GM18505 (cell line): ENCODE data around the gene UNC13C.

ENCODE experiments used
- ATAC-seq: cut with Tn5 transposase; IDR thresholded peaks from one replicate; pipeline ENCODE4 v1.9.1; 2021; ENCODE audit not compliant: unreplicated experiment
- POLR2A ChIP-seq: IDR thresholded peaks from 4 replicates; pipeline ENCODE4 v1.6.1; 2011; ENCODE audit warnings: borderline replicate concordance; ENCODE audit not compliant: insufficient read depth, insufficient read length; ENCODE audit errors: extremely low read depth

Gene UNC13C

GRCh38 chr15:54547491-54547890, 569.2 kb downstream of the UNC13C start:
- TF ChIP-seq POLR2A = no peak

GRCh38 chr15:54550954-54551353, 572.7 kb downstream of the UNC13C start:
- no peak for ATAC-seq
- no peak for TF ChIP-seq POLR2A

More at GRCh38 chr15:54547491-54547890, 569.2 kb downstream of the UNC13C start:
- no peak for ATAC-seq

GRCh38 chr15:54556231-54556630, 578.0 kb downstream of the UNC13C start:
- no peak for ATAC-seq
- TF ChIP-seq POLR2A = no peak

DNA sequence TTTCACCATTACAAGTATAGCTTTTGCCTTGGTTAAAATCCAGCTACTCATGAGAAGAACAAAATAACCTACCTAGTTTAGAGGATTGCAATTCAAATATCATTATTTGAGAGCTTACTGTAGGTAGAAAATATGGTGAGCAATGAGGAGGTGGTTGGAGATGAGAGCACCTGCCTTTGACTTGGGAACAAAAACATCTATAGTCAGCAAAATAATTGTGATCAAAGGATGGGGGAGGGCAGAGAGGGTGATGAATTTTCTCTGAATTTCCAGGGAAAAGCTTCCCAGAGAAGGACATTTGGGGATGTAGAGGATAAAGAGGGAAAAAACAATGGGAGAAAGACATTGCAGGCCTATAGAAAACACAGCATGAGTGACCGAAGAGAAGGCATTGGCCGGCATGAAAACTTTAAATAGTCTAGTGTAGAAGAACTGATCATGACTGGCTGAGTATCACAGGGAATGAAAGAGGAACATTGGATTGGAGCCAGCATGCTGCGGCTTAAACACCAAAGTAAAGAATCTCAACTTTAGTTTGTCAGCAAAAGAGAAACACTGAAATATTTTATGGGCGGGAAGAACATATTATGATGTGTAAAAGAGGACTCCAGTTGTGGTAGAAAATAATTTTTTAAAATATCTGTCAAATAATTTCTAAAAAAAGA, 581.3 kb downstream of the UNC13C start:
- ATAC-seq = no peak
- no peak for TF ChIP-seq POLR2A

- no peak for ATAC-seq
- TF ChIP-seq POLR2A = no peak
These were observed 582.2 kb downstream of the UNC13C start for GRCh38 chr15:54560417-54560816.

DNA sequence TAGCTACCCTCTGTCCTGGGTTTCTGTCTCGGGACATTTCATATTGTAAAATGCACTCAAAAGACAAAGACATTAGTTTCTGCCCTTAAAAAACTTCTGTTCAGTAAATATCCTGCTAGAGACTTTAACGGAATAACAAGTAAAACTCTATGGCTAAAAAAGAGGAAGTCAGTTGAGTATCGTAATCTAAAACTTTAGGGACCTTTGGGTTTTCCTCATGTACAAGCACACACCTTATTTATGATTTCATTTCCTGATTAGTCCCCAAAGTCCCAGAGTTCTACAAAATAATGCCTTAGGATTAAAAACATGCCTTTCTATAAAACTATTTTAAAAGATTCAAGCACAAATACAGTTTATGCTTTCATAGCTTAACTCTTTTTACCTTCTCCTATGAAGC, 585.9 kb downstream of the UNC13C start:
- TF ChIP-seq POLR2A = no peak
- ATAC-seq = no peak

GRCh38 chr15:54566654-54567053, 588.4 kb downstream of the UNC13C start:
- no peak for TF ChIP-seq POLR2A
- ATAC-seq = no peak

GRCh38 chr15:54567408-54568035, 589.3 kb downstream of the UNC13C start:
- ATAC-seq = no peak
- TF ChIP-seq POLR2A = no peak

GRCh38 chr15:54568381-54568780, 590.1 kb downstream of the UNC13C start:
- ATAC-seq = no peak
- TF ChIP-seq POLR2A = no peak

DNA sequence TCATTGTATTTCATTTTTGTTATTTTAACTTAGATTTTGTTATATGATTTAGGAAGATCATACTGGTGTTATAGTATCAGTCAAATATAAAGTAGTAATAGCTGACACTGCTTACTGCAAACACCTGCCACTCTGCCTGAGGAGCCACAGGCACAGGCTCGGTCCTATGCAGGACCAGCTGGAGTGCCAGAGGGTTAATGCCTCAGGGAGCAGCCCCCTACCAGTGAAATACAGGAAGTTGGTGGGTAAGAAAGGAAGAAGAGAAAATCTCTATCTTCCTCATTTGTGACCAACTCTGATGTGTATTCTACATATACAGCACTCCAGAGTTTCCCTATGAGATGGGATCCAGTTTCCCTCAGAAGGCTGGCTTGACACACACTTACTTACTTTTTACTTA, 593.3 kb downstream of the UNC13C start:
- no peak for TF ChIP-seq POLR2A
- ATAC-seq = no peak

DNA sequence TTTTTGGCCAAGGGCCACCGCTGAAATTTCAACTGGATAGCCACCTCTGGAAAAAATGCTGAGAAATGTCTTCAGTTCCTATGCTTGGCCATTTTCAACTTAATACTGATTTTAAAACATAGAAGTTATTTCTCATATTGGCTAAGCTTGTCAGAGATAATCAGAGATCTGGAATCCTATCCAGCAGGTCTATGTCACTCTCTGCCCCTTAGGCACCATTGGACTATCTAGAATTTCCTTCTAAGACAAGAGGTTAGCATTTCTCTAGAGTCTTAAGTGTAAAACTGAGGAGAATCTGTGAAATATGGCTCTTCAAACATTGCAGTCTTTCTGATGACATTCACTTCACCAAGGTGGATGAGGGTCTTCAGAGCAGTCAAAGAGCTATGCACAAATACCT, 597.3 kb downstream of the UNC13C start:
- no peak for TF ChIP-seq POLR2A
- ATAC-seq = no peak

DNA sequence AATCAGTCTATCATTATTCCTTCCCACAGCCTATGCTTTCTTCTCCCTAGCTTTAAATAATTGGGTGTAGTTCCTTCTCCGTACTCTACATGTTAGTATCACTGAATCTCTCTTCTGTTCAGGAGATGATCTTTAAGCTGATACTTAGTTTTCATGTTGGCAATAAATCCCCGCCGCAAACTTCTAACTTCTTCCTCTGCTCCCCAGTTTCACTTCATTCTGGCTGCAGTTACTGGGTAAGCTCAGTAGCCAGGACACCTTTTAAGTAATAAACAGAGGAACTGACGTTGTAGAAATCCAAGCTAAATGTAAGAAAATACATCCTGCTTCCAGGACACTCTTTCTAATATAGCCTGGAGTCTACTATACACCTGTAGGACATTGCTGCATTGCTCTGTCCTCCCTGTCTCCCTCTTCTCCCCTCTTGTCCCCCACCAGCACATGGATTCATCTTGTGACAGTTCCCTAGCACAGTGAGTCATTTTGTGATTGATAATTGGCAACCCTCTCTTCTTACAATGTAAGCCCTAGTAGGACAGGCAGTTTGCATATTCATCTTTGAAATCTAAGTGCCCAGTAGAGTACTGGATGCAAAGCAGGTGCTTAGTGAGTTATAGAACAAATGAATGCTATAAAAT, 598.2 kb downstream of the UNC13C start:
- ATAC-seq = no peak
- TF ChIP-seq POLR2A = no peak

DNA sequence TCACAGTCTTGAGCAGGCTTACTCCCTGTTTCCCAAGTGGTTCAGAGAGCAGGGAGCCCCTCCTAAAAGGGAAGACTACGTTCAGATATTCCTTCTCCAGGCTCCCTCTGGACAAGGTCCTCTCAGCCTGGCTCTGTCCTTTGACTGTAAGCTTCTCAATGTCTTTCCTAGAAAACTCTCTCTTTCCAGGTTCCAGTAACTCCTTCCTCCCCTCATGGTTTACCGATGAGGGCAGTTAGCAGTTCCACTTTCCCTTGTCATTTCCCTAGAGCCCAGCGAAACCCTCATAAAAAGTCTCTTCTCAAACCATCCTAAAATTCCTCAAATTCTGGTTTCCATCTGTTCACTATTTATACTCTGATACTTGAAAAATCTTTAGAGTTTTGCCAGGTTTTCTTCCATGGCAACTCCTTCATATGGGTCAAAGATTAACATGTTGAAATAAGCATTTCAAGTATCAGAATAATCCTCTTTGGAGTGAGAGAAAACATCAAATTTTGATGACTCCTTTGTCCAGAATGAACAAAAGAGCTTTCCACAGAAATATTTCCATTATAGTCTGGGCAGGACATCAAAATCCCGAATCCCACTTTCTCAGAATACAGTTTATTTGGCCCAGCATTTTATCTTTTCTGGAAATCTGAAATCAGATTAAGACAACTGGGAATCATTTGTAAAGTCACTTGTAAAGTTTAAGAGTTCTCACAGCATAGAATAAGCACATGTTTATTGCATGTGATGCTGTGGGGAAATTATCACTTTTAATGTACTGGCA, 599.4 kb downstream of the UNC13C start:
- no peak for TF ChIP-seq POLR2A
- ATAC-seq = no peak
